ENCODE measurements around the gene RIPPLY1. TPM values are rescaled to one million over a fixed set of nuclear protein-coding genes. Genes with fewer than 3 reads are reported as not detected.

RIPPLY1 gene
- total RNA-seq, 6 donors from 2014 or later, result not detected

GRCh38 chrX:106863697-106864096 lies 39.4 kb downstream of the RIPPLY1 start:
- H3K4me3 ChIP-seq, result no peak overlapping the region
- ATAC-seq (ENCODE audit: low FRiP score in 2 of 2), result no peak
- no peaks in the 10 kb centered on the region for H3K27me3 ChIP-seq
- no peaks in the 10 kb centered on the region for H3K4me1 ChIP-seq
- WGBS, 2 donors, result 83% methylated on average over 9 of the region's 9 CpGs; no CpG with 5 or more reads in 1 of the 2 donors
- peaks cover 0 to 2% (median 0%) of the 10 kb centered on the region in 4 donors for H3K36me3 ChIP-seq
- DNase-seq, result peak in 1 of 2 donors; percentile 30
- no peaks in the 10 kb centered on the region for H3K9me3 ChIP-seq
- TF ChIP-seq POLR2AphosphoS5 (IDR thresholded peaks at IDR 0.05) (no peak), POLR2A (IDR thresholded peaks at IDR 0.05) (no peak), EP300 (IDR thresholded peaks at IDR 0.05) (no peak)
- no peak overlapping the region for H3K27ac ChIP-seq

- H3K4me1 ChIP-seq, result no peaks in the 10 kb centered on the region
- H3K27ac ChIP-seq, result no peak overlapping the region
- H3K9me3 ChIP-seq, result no peaks in the 10 kb centered on the region
- no peak overlapping the region for H3K4me3 ChIP-seq
- H3K27me3 ChIP-seq, result no peaks in the 10 kb centered on the region
- DNase-seq (peak in 1 of 2 donors; percentile 11), ATAC-seq (ENCODE audit: low FRiP score in 2 of 2) (no peak)
- WGBS, 2 donors, result 52 to 83% methylated on average over 6 to 13 of the region's 13 CpGs
- peaks cover 0 to 2% (median 0%) of the 10 kb centered on the region in 4 donors for H3K36me3 ChIP-seq
- TF ChIP-seq CTCF (IDR thresholded peaks at IDR 0.05), result peak in 2 of 6 experiments; percentile 20 to 23
- TF ChIP-seq EP300 (IDR thresholded peaks at IDR 0.05), result no peak
- TF ChIP-seq POLR2A (IDR thresholded peaks at IDR 0.05), result no peak
- TF ChIP-seq POLR2AphosphoS5 (IDR thresholded peaks at IDR 0.05), result no peak
Observed at GRCh38 chrX:106862972-106863688, 40.0 kb downstream of the RIPPLY1 start.

Other genes starting within 250 kb of the RIPPLY1 start
- gene RNF128, start 176.6 kb downstream of the RIPPLY1 start, total RNA-seq, result 10 to 100 TPM in 5 of 6 donors, 1 to 10 TPM in 1; 6.3 to 49.9 (median 19.7) TPM
- 10 to 100 TPM in 1 of 6 donors, 1 to 10 TPM in 5; 4.4 to 13.3 (median 6.0) TPM for gene TBC1D8B, start 100.7 kb downstream of the RIPPLY1 start, total RNA-seq
- 1 to 10 TPM in 1 of 6 donors, under 1 TPM in 3, not detected in 2; 0.20 to 1.0 (median 0.64) TPM for gene CLDN2, start 17.1 kb upstream of the RIPPLY1 start, total RNA-seq
- gene MORC4, start 96.9 kb upstream of the RIPPLY1 start, total RNA-seq, result 10 to 100 TPM; 10.3 to 23.0 (median 16.3) TPM
- 10 to 100 TPM; 10.9 to 49.2 (median 16.5) TPM for gene RBM41, start 215.5 kb upstream of the RIPPLY1 start, total RNA-seq

Data from upper lobe of left lung (tissue), 6 donors.